Stimulated activated CD4-positive, alpha-beta T cell treated with anti-CD3 and anti-CD28 coated beads, TNF-alpha, amount 100 ng/mL, for 4 hours (primary cell): ENCODE data around the gene KCNK3.
"Not testable (repeated sequence)": the region's sequence is repeated elsewhere in the genome, so short reads cannot be mapped to it uniquely, and the experiment has no call there.

Experiments used
- DNase-seq, 3 experiments: peaks; one replicate each; pipeline ENCODE4 v3.0.0-alpha.2; 2020; ENCODE audit warnings: low read depth in 3 of 3

Gene KCNK3

GRCh38 chr2:26754972-26755670 is 62.6 kb downstream of the KCNK3 start:
- no peak for DNase-seq

GRCh38 chr2:26756337-26756736 is 63.8 kb downstream of the KCNK3 start:
- DNase-seq, result no peak

- no peak for DNase-seq
These were observed 65.6 kb downstream of the KCNK3 start for GRCh38 chr2:26757873-26758789.

- no peak for DNase-seq
These were observed 66.3 kb downstream of the KCNK3 start for GRCh38 chr2:26758790-26759321.

GRCh38 chr2:26759845-26760244 is 67.3 kb downstream of the KCNK3 start:
- no peak for DNase-seq

- not testable (repeated sequence) for DNase-seq
These were observed 68.5 kb downstream of the KCNK3 start for GRCh38 chr2:26760991-26761390.

GRCh38 chr2:26763019-26763418 is 70.5 kb downstream of the KCNK3 start:
- no peak for DNase-seq

- peak; percentile 68 to 71 (median 70) for DNase-seq
These were observed 71.8 kb downstream of the KCNK3 start, which contains the start of gene SLC35F6 for GRCh38 chr2:26764078-26764887. Gene SLC35F6, plus strand, starts transcription at chr2:26764284. Its CDS starts 66 bp downstream, at chr2:26764350.

GRCh38 chr2:26764906-26765305 is 72.4 kb downstream of the KCNK3 start:
- no peak for DNase-seq

GRCh38 chr2:26765475-26766200 is 73.1 kb downstream of the KCNK3 start:
- no peak for DNase-seq

GRCh38 chr2:26767129-26767528 is 74.6 kb downstream of the KCNK3 start:
- DNase-seq, result no peak

GRCh38 chr2:26767894-26768487 is 75.5 kb downstream of the KCNK3 start:
- DNase-seq, result no peak

GRCh38 chr2:26768759-26769088 is 76.2 kb downstream of the KCNK3 start:
- DNase-seq, result no peak

GRCh38 chr2:26769089-26769761 is 76.7 kb downstream of the KCNK3 start:
- DNase-seq, result no peak

- no peak for DNase-seq
These were observed 78.6 kb downstream of the KCNK3 start for GRCh38 chr2:26770986-26771586.

GRCh38 chr2:26772064-26773001 is 79.8 kb downstream of the KCNK3 start:
- no peak for DNase-seq

- DNase-seq, result no peak
These were observed 83.8 kb downstream of the KCNK3 start for GRCh38 chr2:26776195-26776800.

- no peak for DNase-seq
These were observed 85.6 kb downstream of the KCNK3 start for GRCh38 chr2:26778098-26778497.
